MG63 (cell line): Measurements from ENCODE around the gene ZNF562. TPM values are rescaled to one million over a fixed set of nuclear protein-coding genes. Genes with fewer than 3 reads are reported as not detected.
"Not testable (repeated sequence)": the region's sequence is repeated elsewhere in the genome, so short reads cannot be mapped to it uniquely, and the experiment has no call there.

Source experiments
- DNase-seq: peaks from one replicate; pipeline ENCODE4 v3.0.0-alpha.2; 2020
- H3K27me3 ChIP-seq: fragments of 250-450 bp; sonication (Bioruptor Pico); 2 replicates; pipeline ENCODE4 v1.5.1; 2020; ENCODE audit warnings: mild to moderate bottlenecking, moderate library complexity
- H3K36me3 ChIP-seq: fragments of 250-450 bp; sonication (Bioruptor Pico); 2 replicates; pipeline ENCODE4 v1.5.1; 2020; ENCODE audit warnings: mild to moderate bottlenecking, moderate library complexity
- H3K4me3 ChIP-seq: fragments of 250-450 bp; sonication (Bioruptor Pico); 2 replicates; pipeline ENCODE4 v1.5.1; 2020; ENCODE audit warnings: mild to moderate bottlenecking, moderate library complexity
- H3K9me3 ChIP-seq: fragments of 250-450 bp; sonication (Bioruptor Pico); 2 replicates; pipeline ENCODE4 v1.5.1; 2020; ENCODE audit warnings: mild to moderate bottlenecking, moderate library complexity
- total RNA-seq: library from RNA; depleted of rRNA; stranded (reverse); fragments of >200 nt; shearing (Covaris generic); gene quantifications from 2 replicates; pipeline ENCODE4 v1.2.3, GENCODE V29; 2014; ENCODE audit warnings: low replicate concordance

Gene ZNF562
- total RNA-seq, 1 experiment from 2014 or later, result 12.0 TPM

DNA sequence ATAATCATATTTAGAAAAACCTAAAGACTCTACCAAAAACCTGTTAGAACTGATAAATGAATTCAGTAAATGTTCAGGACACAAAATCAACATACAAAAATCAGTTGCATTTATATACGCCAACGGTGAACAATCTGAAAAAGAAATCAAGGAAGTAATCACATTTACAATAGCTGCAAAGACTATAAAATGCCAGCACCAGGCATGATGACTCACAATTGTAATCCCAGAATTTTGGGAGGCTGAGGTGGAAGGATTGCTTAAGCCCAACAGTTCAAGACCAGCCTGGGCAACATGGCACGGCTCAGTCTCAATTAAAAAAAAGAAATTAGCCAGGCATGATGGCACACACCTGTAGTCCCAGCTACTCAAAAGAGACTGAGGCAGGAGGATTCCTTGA is 7.0 kb downstream of the ZNF562 start:
- Histone ChIP-seq H3K9me3 (peaks cover 68% of the 10 kb centered on the region), H3K36me3 (peaks cover 60% of the 10 kb centered on the region), H3K27me3 (no peaks in the 10 kb centered on the region), H3K4me3 (no peak overlapping the region)
- no peak for DNase-seq

DNA sequence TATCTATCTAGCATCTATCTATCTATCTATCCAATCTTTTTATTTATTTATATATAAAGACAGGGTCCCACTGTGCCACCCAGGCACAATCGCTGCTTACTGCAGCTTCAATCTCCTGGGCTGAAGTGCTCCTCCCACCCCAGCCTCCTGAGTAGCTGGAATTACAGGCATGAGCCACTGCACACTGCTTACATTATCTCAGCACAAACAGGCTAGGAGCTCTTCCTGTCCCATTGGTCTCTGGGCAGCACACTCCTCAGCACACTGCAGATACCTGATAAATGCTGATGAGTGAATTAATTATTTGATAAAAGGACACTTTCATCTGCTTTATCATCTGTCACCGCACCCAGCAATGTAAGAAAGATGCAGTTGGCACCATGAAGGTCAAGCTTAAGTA is 16.1 kb downstream of the ZNF562 start:
- DNase-seq, result no peak
- Histone ChIP-seq H3K36me3 (peaks cover 60% of the 10 kb centered on the region), H3K4me3 (no peak overlapping the region), H3K9me3 (peaks cover 33% of the 10 kb centered on the region), H3K27me3 (no peaks in the 10 kb centered on the region)

DNA sequence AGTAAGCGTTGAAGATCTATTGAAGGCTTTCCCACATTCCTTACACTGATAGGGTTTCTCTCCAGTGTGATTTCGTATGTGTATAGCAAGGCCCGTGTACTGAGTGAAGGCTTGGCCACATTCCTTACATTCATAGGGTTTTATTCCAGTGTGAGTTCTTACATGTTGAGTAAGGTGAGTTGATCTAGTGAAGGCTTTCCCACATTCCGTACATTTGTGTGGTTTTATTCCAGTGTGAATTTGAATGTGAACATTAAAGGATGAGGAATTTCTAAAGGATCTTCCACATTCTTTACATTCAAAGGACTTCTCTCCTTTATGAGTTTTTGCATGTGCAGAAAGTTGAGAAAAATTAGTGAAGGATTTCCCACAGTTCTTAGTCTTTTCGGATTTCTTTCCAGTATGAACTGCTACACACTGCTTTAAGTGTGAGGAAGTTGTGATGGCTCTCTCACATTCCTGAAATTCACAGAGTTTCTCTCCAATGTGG is 21.8 kb downstream of the ZNF562 start:
- H3K27me3 ChIP-seq, H3K4me3 ChIP-seq, DNase-seq: not testable (repeated sequence)
- peaks cover 94% of the 10 kb centered on the region for H3K36me3 ChIP-seq
- peaks cover 55% of the 10 kb centered on the region for H3K9me3 ChIP-seq

DNA sequence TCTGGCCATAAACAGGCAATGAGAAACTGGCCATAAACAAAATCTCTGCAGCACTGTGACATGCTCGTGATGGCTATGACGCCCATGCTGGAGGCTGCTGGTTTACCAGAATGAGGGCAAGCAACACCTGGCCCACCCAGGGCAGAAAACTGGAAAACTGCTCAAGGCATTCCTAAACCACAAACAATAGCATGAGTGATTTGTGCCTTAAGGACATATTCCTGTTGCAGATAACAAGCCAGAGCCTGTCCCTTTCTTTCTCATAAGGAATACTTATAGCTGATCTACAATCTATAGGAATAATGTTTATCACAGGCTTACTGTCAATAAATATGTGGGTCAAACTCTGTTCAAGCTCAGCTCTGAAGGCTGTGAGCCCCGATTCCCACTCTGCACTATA is 23.4 kb downstream of the ZNF562 start:
- H3K4me3 ChIP-seq, DNase-seq, H3K27me3 ChIP-seq: not testable (repeated sequence)
- H3K36me3 ChIP-seq, result peaks cover 91% of the 10 kb centered on the region
- peaks cover 56% of the 10 kb centered on the region for H3K9me3 ChIP-seq

DNA sequence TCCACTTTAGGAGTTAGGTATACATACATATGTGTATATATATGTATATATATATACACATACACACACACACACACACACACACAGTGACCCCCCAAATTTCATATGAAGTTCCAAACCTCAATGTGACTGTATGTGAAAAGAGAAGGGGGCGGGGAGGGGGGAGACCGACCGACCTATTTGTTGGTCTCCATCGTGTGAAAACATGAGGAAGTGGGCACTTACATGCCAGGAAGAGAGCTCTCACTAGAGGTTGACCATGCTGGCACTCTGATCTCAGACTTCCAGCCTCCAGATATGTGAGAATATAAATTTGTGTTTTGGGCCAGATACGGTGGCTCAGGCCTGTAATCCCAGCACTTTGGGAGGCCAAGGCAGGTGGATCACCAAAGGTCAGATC is 24.6 kb downstream of the ZNF562 start:
- Histone ChIP-seq H3K36me3 (peaks cover 82% of the 10 kb centered on the region), H3K9me3 (peaks cover 47% of the 10 kb centered on the region), H3K27me3 (no peaks in the 10 kb centered on the region), H3K4me3 (no peak overlapping the region)
- DNase-seq, result no peak

DNA sequence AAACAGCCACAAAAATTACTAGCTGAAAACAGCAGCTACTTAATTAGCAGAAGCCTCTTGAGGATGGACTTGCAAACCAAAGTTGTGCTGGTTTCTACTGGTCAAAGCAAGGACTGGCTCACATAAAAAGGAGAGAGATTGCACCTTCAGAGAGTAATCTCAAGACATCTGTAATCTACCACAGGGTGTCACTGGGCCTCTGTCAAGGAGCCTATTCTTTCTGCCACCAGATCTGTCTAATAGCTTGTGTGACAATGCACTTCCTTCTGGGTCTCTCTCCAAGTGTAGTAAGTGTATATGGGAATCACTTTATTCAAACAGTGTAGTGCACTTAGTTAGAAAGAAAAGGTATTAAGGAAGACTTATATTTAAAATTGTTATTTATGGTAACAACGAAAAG is 29.4 kb downstream of the ZNF562 start:
- Histone ChIP-seq H3K9me3 (peaks cover 6% of the 10 kb centered on the region), H3K4me3 (no peak overlapping the region), H3K36me3 (peaks cover 38% of the 10 kb centered on the region), H3K27me3 (no peaks in the 10 kb centered on the region)
- DNase-seq, result no peak

DNA sequence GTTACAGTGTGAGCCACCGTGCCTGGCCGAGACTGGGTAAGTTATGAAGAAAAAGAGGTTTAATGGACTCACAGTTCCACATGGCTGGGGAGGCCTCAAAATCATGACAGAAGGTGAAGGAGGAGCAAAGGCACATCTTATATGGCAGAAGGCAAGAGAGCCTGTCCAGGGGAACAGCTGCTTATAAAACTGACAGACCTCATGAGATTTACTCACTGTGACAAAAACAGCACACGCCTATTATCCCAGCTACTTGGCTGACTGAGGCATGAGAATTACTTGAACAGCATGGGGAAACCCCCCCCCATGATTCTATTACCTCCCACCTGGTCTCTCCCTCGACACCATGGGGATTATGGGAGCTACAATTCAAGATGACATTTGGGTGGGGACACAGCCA is 30.4 kb downstream of the ZNF562 start:
- peaks cover 2% of the 10 kb centered on the region for H3K9me3 ChIP-seq
- H3K4me3 ChIP-seq, result no peak overlapping the region
- H3K36me3 ChIP-seq, result peaks cover 28% of the 10 kb centered on the region
- no peaks in the 10 kb centered on the region for H3K27me3 ChIP-seq
- DNase-seq, result no peak

DNA sequence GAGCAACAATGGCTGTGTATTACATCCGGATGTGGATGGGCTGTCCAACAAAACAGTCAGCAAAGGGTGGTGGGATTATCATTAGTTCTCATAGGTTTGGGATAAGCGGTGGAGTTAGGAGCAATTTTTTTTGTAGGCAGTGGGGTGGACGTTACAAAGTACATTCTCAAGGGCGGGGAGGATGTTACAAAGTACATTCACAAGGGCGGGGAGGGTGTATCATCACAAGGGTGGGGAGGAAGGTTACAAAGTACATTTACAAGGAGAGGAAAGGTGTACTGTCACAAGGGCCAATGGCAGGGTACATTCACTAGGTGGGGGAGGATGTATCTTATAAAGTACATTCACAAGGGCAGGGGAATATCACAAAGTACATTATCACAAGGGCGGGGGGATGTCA is 33.1 kb downstream of the ZNF562 start:
- no peaks in the 10 kb centered on the region for H3K27me3 ChIP-seq
- peaks cover 3% of the 10 kb centered on the region; the same call in 1 of the 2 replicates for H3K9me3 ChIP-seq
- no peak for DNase-seq
- no peak overlapping the region for H3K4me3 ChIP-seq
- H3K36me3 ChIP-seq, result peaks cover 8% of the 10 kb centered on the region

DNA sequence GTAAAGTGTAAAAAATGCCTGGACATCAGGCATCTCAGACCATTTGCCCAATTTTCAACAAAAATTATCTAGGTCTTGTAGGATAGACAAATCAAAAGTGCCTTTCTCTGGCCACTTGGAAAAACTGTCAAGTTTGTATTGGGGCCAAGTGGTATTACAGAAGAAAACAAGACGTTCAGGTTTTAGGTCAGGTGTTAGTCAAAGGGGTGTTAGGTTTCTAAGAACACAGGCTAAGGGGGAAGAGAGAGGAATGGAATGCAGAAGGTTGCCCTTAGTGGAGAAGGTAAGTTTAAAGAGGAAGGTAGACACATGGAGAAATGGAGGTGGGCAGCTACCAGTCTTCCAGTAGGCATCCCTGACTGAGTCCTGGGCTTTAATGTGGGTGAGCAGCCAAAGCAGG is 33.9 kb downstream of the ZNF562 start:
- DNase-seq, result no peak

DNA sequence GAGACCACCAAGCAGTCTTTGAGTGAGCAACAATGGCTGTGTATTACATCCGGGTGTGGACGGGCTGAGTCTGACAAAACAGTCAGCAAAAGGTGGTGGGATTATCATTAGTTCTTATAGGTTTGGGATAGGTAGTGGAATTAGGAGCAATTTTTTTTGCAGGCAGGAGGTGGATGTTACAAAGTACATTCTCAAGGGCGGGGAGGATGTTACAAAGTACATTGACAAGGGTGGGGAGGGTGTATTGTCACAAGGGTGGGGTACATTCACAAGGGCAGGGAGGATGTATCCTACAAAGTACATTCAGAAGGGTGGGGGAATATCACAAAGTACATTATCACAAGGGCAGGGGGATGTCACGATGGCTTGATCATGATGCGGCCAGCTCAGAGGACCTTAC is 38.9 kb downstream of the ZNF562 start:
- Histone ChIP-seq H3K27me3 (no peaks in the 10 kb centered on the region), H3K36me3 (no peaks in the 10 kb centered on the region; the same call in 1 of the 2 replicates), H3K4me3 (no peak overlapping the region), H3K9me3 (peaks cover 10% of the 10 kb centered on the region)
- DNase-seq, result no peak

More for the DNA sequence above, 33.9 kb downstream of the ZNF562 start:
- Histone ChIP-seq H3K27me3 (no peaks in the 10 kb centered on the region), H3K9me3 (peaks cover 10% of the 10 kb centered on the region; the same call in 1 of the 2 replicates), H3K4me3 (no peak overlapping the region), H3K36me3 (peaks cover 5% of the 10 kb centered on the region; the same call in 1 of the 2 replicates)

DNA sequence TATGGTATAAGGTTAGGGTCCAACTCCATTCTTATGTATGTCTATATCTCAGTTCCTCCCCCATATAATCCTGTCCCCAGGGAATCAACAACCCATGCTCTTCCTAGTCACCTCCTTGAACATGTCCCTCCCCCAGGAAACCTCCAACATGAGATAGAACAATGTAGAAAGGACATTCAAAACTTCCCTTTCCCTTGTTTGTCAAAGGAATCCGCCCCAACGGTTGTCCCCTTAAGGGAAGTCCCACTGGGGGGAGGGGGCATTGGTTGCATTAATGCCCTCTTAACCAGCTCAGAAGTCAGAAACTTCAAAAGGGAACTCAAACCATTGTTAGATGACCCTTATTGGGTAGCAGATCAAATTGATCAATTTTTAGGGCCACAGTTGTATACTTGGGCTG is 47.0 kb downstream of the ZNF562 start:
- no peaks in the 10 kb centered on the region for H3K27me3 ChIP-seq
- no peak overlapping the region for H3K4me3 ChIP-seq
- DNase-seq, result no peak
- H3K9me3 ChIP-seq, result no peaks in the 10 kb centered on the region
- H3K36me3 ChIP-seq, result no peaks in the 10 kb centered on the region

DNA sequence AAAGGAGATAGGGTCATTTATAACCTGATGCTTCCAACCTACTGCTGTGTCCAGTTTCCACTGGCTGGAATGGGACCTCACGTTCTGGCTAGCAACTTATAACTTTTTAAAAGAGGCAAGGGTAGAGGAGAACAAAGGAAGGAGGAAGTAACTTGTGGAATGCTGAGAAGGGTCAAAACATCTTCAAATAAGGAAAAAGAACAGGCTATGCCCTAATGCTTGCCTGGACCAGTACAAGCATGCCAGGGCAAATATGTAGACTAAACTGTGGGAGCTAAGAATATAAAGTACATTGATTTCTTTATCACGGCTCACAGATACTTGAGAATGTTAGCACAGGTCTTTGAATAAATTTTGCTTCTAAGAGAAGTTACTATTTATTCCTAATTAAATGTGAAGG is 52.4 kb downstream of the ZNF562 start:
- peaks cover 10% of the 10 kb centered on the region for H3K9me3 ChIP-seq
- no peak overlapping the region for H3K4me3 ChIP-seq
- DNase-seq, result no peak
- H3K36me3 ChIP-seq, result peaks cover 18% of the 10 kb centered on the region
- no peaks in the 10 kb centered on the region for H3K27me3 ChIP-seq

DNA sequence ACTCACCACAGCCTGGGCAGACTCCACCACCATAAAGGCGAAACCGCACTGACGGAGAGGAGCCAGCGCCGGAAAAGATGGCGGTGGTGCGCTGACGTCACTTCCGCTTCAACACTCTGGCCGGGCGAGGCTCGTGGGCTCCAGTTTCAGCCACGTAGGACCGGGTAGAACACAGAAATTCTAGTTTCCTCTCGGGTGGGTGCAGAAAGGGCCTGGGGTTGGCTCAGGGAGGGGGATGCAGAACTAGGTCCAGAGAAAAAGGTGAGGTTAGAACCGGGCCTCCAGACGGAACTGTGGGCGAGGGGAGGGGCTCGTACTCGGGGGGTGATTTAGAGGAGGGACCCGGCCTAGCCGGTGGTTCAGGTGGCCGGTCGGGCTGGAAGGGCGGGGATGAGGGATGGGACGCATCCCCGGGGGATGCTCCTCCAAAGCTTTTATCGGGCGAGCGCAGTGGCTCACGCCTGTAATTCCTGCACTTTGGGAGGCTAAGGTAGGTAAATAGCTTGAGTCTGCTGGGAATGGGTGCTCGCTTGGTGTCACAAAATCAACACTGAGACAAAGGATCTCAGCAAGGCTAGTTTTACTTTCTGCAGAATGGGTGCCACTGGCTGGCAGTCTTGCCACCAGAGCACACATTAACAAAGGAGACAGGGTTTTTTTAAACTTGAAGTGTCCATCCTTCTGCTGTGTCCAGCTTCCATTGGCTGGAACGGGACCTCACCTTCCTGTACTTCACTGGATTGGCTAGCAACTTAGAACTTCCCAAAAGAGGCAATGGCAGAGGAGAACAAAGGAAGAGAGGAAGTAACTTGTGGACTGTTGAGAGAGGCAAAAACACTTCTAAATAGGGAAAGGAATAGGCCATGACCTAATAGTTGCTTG is 53.5 kb downstream of the ZNF562 start, which contains the start of gene ZNF561:
TSS of gene ZNF561 (minus strand) at position 77 of the 882 bp plus-strand sequence. CDS start 1,776 bp downstream, outside the sequence.
- H3K4me3 ChIP-seq, result peak within 1 kb of the TSS; percentile 64
- peaks cover 10% of the 10 kb centered on the region for H3K9me3 ChIP-seq
- H3K27me3 ChIP-seq, result no peaks in the 10 kb centered on the region
- DNase-seq, result peak; percentile 78
- H3K36me3 ChIP-seq, result peaks cover 24% of the 10 kb centered on the region

DNA sequence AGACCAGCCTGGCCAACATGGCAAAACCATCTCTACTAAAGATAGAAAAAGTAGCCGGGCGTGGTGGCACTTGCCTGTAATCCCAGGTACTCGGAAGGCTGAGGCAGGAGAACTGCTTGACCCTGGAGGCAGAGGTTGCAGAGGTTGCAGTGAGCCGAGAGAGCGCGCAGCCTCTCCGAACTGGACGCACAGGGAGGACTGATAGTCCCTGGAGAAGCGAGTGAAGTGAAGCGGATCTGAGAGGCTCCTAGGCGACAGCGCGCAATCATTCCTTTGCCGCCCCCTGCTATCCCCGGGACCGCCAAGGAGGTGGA is 54.1 kb downstream of the ZNF562 start:
- H3K36me3 ChIP-seq, result peaks cover 26% of the 10 kb centered on the region
- H3K27me3 ChIP-seq, result no peaks in the 10 kb centered on the region
- peak overlapping the region; percentile 64 for H3K4me3 ChIP-seq
- H3K9me3 ChIP-seq, result peaks cover 12% of the 10 kb centered on the region
- DNase-seq, result no peak

DNA sequence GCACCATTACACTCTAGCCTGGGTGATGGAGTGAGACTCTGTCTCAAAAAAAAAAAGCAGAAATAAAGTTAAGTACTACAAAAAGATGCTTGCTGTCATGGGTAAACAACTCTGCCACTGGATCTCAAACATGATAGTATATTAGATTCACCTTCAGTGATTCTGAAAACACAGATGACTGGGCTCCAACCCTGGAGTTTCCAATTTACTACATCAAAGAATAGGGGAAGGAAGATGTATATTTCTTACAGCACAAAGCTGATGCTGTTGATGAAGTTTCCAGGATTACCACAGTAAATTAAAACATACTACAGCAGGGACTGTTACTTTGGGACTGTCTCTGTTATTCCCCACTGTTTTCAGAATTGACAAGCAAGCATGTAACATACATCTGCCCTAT is 59.1 kb downstream of the ZNF562 start:
- peaks cover 29% of the 10 kb centered on the region for H3K9me3 ChIP-seq
- no peaks in the 10 kb centered on the region for H3K27me3 ChIP-seq
- no peak for DNase-seq
- H3K4me3 ChIP-seq, result no peak overlapping the region
- H3K36me3 ChIP-seq, result peaks cover 67% of the 10 kb centered on the region

DNA sequence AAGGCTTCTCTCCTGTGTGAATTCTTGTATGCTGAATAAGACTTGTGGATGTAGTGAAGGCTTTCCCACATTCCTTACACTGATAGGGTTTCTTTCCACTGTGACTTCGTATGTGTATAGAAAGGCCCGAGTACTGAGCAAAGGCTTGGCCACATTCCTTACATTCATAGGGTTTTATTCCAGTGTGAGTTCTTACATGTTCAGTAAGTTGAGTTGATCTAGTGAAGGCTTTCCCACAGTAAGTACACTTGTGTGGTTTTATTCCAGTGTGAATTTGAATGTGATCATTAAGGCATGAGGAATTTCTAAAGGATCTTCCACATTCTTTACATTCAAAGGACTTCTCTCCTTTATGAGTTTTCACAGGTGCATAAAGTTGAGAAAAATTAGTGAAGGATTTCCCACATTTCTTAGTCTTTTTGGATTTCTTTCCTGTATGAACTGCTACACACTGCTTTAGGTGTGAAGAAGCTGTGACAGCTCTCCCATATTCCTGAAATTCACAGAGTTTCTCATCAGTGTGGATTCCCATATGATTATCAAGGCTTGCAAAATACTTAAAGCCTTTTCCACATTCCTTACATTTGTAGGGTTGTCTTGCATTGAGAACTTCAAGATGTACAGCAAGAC is 64.3 kb downstream of the ZNF562 start:
- Histone ChIP-seq H3K4me3 (no peak overlapping the region), H3K9me3 (peaks cover 55% of the 10 kb centered on the region), H3K36me3 (peaks cover 62% of the 10 kb centered on the region), H3K27me3 (no peaks in the 10 kb centered on the region)
- no peak for DNase-seq

DNA sequence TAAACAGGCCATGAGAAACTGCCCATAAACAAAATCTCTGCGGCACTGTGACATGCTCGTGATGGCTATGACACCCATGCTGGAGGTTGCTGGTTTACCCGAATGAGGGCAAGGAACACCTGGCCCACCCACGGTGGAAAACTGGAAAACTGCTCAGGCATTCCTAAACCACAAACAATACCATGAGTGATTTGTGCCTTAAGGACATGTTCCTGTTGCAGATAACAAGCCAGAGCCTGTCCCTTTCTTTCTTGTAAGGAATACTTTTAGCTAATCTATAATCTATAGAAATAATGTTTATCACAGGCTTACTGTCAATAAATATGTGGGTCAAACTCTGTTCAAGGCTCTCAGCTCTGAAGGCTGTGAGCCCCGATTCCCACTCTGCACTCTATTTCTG is 66.0 kb downstream of the ZNF562 start:
- H3K27me3 ChIP-seq, result no peaks in the 10 kb centered on the region
- peaks cover 54% of the 10 kb centered on the region for H3K36me3 ChIP-seq
- H3K4me3 ChIP-seq, result no peak overlapping the region
- peaks cover 53% of the 10 kb centered on the region for H3K9me3 ChIP-seq
- no peak for DNase-seq
